HG02571 (cell line): Measurements from ENCODE around the gene SMYD3.

Experiments
- ATAC-seq: cut with Tn5 transposase; IDR thresholded peaks from one replicate; pipeline ENCODE4 v1.9.1; 2021; ENCODE audit warnings: mild to moderate bottlenecking, moderate library complexity; ENCODE audit not compliant: unreplicated experiment

SMYD3 gene

GRCh38 chr1:246506674-246507481, at the start of gene SMYD3:
TSS of gene SMYD3 (minus strand) at chr1:246507279.
- peak; percentile 90 for ATAC-seq

- no peak for ATAC-seq
Observed at GRCh38 chr1:246554201-246554600, 47.1 kb upstream of the SMYD3 start.

- ATAC-seq, result no peak
Observed at GRCh38 chr1:246552110-246552509, 45.0 kb upstream of the SMYD3 start.

GRCh38 chr1:246550402-246550801, 43.3 kb upstream of the SMYD3 start:
- no peak for ATAC-seq

GRCh38 chr1:246549665-246550064, 42.6 kb upstream of the SMYD3 start:
- ATAC-seq, result no peak

GRCh38 chr1:246544001-246544400, 36.9 kb upstream of the SMYD3 start:
- ATAC-seq, result no peak

- no peak for ATAC-seq
Observed at GRCh38 chr1:246540738-246541491, 33.8 kb upstream of the SMYD3 start.

GRCh38 chr1:246537887-246538286, 30.8 kb upstream of the SMYD3 start:
- ATAC-seq, result no peak

GRCh38 chr1:246537441-246537840, 30.4 kb upstream of the SMYD3 start:
- ATAC-seq, result no peak

GRCh38 chr1:246534114-246534513, 27.0 kb upstream of the SMYD3 start:
- no peak for ATAC-seq

- no peak for ATAC-seq
Observed at GRCh38 chr1:246533371-246533905, 26.4 kb upstream of the SMYD3 start.

GRCh38 chr1:246532519-246532918, 25.4 kb upstream of the SMYD3 start:
- ATAC-seq, result no peak

- ATAC-seq, result no peak
Observed at GRCh38 chr1:246530482-246530881, 23.4 kb upstream of the SMYD3 start.

- no peak for ATAC-seq
Observed at GRCh38 chr1:246528933-246529731, 22.1 kb upstream of the SMYD3 start.

GRCh38 chr1:246527402-246528088, 20.5 kb upstream of the SMYD3 start:
- no peak for ATAC-seq

- ATAC-seq, result no peak
Observed at GRCh38 chr1:246526915-246527314, 19.8 kb upstream of the SMYD3 start.

- ATAC-seq, result no peak
Observed at GRCh38 chr1:246526380-246526779, 19.3 kb upstream of the SMYD3 start.

- no peak for ATAC-seq
Observed at GRCh38 chr1:246519514-246519913, 12.4 kb upstream of the SMYD3 start.

GRCh38 chr1:246518456-246519205, 11.6 kb upstream of the SMYD3 start:
- no peak for ATAC-seq

GRCh38 chr1:246517391-246517790, 10.3 kb upstream of the SMYD3 start:
- ATAC-seq, result no peak
